ENCODE data around the gene NOB1.
A peak's percentile ranks its signal among the peaks of the same experiment; 100 is the strongest.
"Not testable (repeated sequence)": the region's sequence is repeated elsewhere in the genome, so short reads cannot be mapped to it uniquely, and the experiment has no call there.

NOB1 gene

DNA sequence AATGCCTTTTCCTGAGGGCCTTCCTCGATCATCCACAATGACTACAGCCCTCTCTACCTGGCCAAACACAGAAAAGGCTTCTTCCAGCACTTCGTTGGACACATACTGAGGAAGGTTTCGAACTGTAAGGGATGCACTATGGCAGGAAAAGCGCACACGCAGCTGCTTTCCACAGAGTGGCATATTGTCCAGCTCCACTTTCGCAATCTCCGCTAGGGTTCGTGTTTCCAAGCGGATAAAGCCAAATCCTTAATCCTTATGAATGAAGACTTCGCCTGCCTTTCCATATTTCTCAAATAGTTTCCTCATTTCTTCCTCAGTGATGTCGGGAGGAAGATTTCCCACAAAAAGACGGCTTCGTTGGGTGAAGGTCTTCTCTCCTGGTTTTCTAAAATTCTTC, 2.6 kb upstream of the NOB1 start:
- DNase-seq, result not testable (repeated sequence)

- DNase-seq, result no peak
Measured at GRCh38 chr16:69756705-69757104, 2.0 kb upstream of the NOB1 start.

- DNase-seq, result no peak
Measured at GRCh38 chr16:69754143-69754468, 620 bp downstream of the NOB1 start.

- no peak for DNase-seq
Measured at GRCh38 chr16:69748694-69749345, 5.9 kb downstream of the NOB1 start.

GRCh38 chr16:69747115-69747514, 7.6 kb downstream of the NOB1 start:
- DNase-seq, result no peak

DNA sequence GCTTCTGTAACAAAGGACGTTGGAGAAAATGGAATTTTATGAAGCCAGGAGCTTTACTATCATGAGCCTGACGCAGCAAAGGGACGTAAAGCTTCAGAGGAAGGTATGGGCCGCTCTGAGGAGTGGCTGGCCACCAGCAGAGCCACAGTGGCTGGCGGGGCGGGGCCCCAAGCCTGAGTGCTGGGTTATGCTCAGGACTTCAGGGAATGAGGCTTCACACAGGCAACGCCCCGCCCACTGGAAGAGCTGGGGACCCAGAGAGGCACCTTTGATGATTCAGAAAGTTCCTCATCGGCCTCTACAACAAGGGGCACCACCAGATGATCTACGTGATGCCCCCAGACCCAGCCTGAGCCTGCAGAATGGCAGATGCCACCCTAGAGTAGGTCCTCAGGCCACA, 8.8 kb downstream of the NOB1 start:
- DNase-seq, result no peak

GRCh38 chr16:69745232-69745612, 9.5 kb downstream of the NOB1 start:
- DNase-seq, result no peak

GRCh38 chr16:69744363-69745231, 10.1 kb downstream of the NOB1 start:
- no peak for DNase-seq

- DNase-seq, result no peak
Measured at GRCh38 chr16:69741951-69742904, 12.5 kb downstream of the NOB1 start.

- no peak for DNase-seq
Measured at GRCh38 chr16:69741519-69741918, 13.2 kb downstream of the NOB1 start.

- DNase-seq, result no peak
Measured at GRCh38 chr16:69732101-69732500, 22.6 kb downstream of the NOB1 start.

- DNase-seq, result not testable (repeated sequence)
Measured at GRCh38 chr16:69731280-69731679, 23.4 kb downstream of the NOB1 start.

GRCh38 chr16:69729030-69729429, 25.7 kb downstream of the NOB1 start:
- not testable (repeated sequence) for DNase-seq

DNA sequence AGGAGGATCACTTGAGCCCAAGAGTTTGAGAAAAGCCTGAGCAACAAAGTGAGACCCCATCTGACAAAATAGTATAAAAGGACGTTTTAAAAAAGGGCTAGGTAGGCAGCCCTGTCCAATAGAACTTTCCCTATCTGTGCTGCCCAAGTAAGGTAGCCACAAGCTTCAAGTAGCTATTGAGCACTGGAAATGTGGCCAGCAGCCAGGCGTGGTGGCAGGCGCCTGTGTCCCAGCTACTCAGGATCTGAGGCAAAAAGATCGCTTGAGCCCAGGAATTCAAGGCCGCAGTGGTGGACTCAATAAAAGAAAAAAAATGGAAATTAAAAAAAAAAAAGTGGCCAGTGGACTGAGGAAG, 26.8 kb downstream of the NOB1 start:
- no peak for DNase-seq

GRCh38 chr16:69726313-69727060, 28.2 kb downstream of the NOB1 start, which contains the start of gene NQO1:
TSS of gene NQO1 (minus strand) at chr16:69726560. CDS start at chr16:69726439, 121 bp downstream.
- peak; percentile 95 for DNase-seq

DNA sequence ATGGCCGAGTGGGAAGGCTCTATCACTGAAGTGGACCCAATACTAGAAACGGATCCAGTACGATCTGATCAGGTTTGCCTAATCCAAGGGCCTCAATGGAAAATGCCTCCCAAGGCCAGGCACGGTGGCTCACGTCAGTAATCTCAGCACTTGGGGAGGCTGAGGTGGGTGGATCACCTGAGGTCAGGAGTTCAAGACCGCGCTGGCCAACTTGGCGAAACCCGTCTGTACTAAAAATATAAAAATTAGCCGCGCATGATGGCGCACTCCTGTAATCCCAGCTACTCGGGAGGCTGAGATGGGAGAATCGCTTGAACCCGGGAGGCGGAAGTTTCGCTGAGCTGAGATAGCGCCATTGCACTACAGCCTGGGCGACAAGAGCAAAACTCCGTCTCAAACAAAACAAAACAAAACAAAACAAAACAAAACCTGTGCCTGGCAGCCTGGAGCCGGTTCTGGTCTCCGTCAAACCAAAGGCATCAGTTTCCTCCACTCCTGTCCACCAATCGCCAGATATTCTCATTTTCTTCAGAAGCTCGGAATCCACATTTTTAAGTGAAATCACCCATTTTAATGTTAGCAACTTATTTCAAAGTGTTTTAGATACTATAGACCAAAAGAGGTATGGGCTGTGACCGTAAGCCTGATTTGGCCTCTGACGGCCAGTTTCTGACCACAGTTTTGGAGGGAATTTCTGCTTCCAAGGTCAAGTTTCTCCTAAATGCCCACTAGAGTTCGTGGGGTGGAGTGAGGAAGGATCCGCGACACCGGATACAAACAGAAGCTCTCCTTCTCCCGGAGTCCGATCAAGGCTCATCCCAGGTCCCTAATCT, 29.0 kb downstream of the NOB1 start:
- DNase-seq, result no peak

- DNase-seq, result no peak
Measured at GRCh38 chr16:69724981-69725479, 29.7 kb downstream of the NOB1 start.

- no peak for DNase-seq
Measured at GRCh38 chr16:69724414-69724873, 30.3 kb downstream of the NOB1 start.

GRCh38 chr16:69721441-69721957, 33.2 kb downstream of the NOB1 start:
- DNase-seq, result no peak

DNA sequence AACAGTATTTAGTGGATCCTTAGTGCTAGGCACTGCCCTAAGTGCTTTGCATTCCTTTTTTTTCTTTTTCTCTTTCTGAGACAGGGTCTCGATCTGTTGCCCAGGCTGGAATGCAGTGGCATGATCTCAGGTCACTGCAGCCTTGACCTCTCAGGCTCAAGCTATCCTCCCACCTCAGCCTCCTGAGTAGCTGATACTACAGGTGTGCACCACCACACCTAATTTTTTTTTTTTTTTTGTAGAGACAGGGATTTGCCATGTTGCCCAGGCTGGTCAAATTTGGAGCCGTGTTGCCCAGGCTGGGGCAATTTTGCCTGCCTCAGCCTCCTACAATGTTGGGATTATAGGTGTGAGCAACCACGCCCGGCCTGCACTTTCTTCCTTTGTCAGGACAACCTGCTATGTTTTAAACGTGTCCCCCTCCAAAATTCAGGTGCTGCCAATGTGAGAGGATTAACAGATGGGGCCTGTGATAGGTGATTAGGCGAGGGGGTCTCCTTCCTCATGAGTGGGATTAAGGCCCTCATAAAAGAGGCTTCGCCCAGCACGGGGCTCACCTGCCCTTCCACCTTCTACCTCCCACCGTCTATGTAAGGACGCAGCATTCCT, 33.8 kb downstream of the NOB1 start:
- DNase-seq, result peak; percentile 40
